Retinal pigment epithelial cell (primary cell): ENCODE measurements around the gene NANP.
A peak's percentile ranks its signal among the peaks of the same experiment; 100 is the strongest.
"Not testable (repeated sequence)": the region's sequence is repeated elsewhere in the genome, so short reads cannot be mapped to it uniquely, and the experiment has no call there.

Source experiments
- DNase-seq: peaks from one replicate; pipeline ENCODE4 v3.0.0-alpha.2; 2010; ENCODE audit warnings: low read depth
- H3K4me3 ChIP-seq: 2 replicates; pipeline ENCODE4 v1.5.1; 2011; ENCODE audit warnings: mild to moderate bottlenecking, low read length, control low read depth, moderate library complexity
- CTCF ChIP-seq: conservative IDR thresholded peaks from 2 replicates; pipeline ENCODE4 v1.5.1; 2011; ENCODE audit warnings: low read depth, low read length, control low read depth, inconsistent platforms

The NANP gene

GRCh38 chr20:25588491-25588890 is 35.3 kb downstream of the NANP start:
- no peak for TF ChIP-seq CTCF
- no peak overlapping the region for H3K4me3 ChIP-seq
- no peak for DNase-seq

GRCh38 chr20:25587536-25587935 is 36.3 kb downstream of the NANP start:
- TF ChIP-seq CTCF: no peak
- H3K4me3 ChIP-seq: no peak overlapping the region
- no peak for DNase-seq

DNA sequence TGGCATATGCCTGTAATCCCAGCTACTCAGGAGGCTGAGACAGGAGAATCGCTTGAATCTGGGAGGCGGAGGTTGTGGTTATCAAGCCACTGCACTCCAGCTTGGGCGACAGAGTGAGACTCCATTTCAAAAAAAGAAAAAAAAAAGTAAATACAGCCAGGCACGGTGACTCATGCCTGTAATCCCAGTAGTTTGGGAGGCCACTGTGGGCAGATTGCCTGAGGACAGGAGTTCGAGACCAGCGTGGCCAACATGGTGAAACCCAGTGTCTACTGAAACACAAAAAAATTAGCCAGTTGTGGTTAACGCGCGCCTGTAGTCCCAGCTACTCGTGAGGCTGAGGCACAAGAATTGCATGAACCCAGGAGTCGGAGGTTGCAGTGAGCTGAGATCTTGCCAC is 36.9 kb downstream of the NANP start:
- no peak overlapping the region for H3K4me3 ChIP-seq
- TF ChIP-seq CTCF: no peak
- no peak for DNase-seq

- DNase-seq: no peak
- H3K4me3 ChIP-seq: peak within 1 kb of the TSS; percentile 60
- TF ChIP-seq CTCF: no peak
Observed at GRCh38 chr20:25584905-25585704, 38.7 kb downstream of the NANP start, which contains the start of gene NINL. NINL (minus strand) TSS chr20:25585531; CDS start chr20:25526587, 58,944 bp downstream.

DNA sequence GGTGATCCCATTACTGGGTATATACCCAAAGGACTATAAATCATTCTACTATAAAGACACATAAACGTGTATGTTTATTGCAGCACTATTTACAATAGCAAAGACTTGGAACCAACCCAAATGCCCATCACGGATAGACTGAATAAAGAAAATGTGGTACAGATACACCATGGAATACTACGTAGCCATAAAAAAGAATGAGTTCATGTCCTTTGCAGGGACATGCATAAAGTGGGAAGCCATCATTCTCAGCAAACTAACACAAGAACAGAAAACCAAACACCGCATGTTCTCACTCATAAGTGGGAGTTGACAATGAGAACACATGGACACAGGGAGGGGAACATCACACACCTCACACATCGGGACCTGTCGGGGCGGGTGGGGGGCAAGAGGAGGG is 40.2 kb downstream of the NANP start:
- not testable (repeated sequence) for DNase-seq, H3K4me3 ChIP-seq

GRCh38 chr20:25580711-25581110 is 43.1 kb downstream of the NANP start:
- DNase-seq: peak; percentile 25
- TF ChIP-seq CTCF: no peak

GRCh38 chr20:25579081-25579770 is 44.6 kb downstream of the NANP start:
- TF ChIP-seq CTCF: no peak
- no peak overlapping the region for H3K4me3 ChIP-seq
- DNase-seq: no peak

More at GRCh38 chr20:25580711-25581110, 43.1 kb downstream of the NANP start:
- H3K4me3 ChIP-seq: no peak overlapping the region
